Peyer's patch (tissue), 4 donors: ENCODE measurements around the gene SLC16A2. TPM values are rescaled to one million over a fixed set of nuclear protein-coding genes. Genes with fewer than 3 reads are reported as not detected.

Experiments
- DNase-seq, 3 donors: peaks; one replicate each; pipeline ENCODE4 v3.0.0-alpha.2; 2017 to 2019
- H3K27ac ChIP-seq, 4 donors: fragments of 200-600 bp; sonication (generic); one replicate each; pipeline ENCODE4 v1.5.1; 2016 to 2019
- H3K27me3 ChIP-seq, 2 donors: fragments of 200-600 bp; sonication (generic); one replicate each; pipeline ENCODE4 v1.5.1; 2019
- H3K36me3 ChIP-seq, 3 donors: fragments of 200-600 bp; sonication (generic); one replicate each; pipeline ENCODE4 v1.5.1; 2016 to 2019
- H3K4me1 ChIP-seq, 4 donors: fragments of 200-600 bp; sonication (generic); one replicate each; pipeline ENCODE4 v1.5.1; 2016 to 2019
- H3K4me3 ChIP-seq, 4 donors: fragments of 200-600 bp; sonication (generic); 1 replicate in 3 of 4; 2 replicates in 1 of 4; pipeline ENCODE4 v1.5.1; 2016 to 2019; ENCODE audit warnings: mild to moderate bottlenecking in 1 of 4
- H3K9me3 ChIP-seq, 4 donors: fragments of 200-600 bp; sonication (generic); one replicate each; pipeline ENCODE4 v1.5.1; 2016 to 2019; ENCODE audit warnings: mild to moderate bottlenecking in 1 of 4
- CTCF ChIP-seq, 6 experiments: fragments of 450-650 bp in 4 of 6; fragments of 200-600 bp in 2 of 6; sonication (generic) in 1 of 6; IDR thresholded peaks; one replicate each; pipeline ENCODE4 v1.5.1; 2017 to 2019; ENCODE audit warnings: antibody characterized with exemption in 6 of 6, mild to moderate bottlenecking in 3 of 6, moderate library complexity in 1 of 6
- POLR2A ChIP-seq, 2 donors: fragments of 450-650 bp; IDR thresholded peaks; one replicate each; pipeline ENCODE4 v1.5.1; 2017; ENCODE audit warnings: antibody characterized with exemption in 2 of 2, mild to moderate bottlenecking in 2 of 2, moderate library complexity in 2 of 2
- small RNA-seq, 2 donors: library from RNA; depleted of rRNA; stranded (forward); fragments of <200 nt; gene quantifications; one replicate each; pipeline ENCODE3, GENCODE V24; 2016
- total RNA-seq, 4 donors: library from RNA; depleted of rRNA; stranded (reverse); fragments of >200 nt; gene quantifications; one replicate each; pipeline ENCODE4 v1.1.0, GENCODE V29; 2016

Gene SLC16A2
- total RNA-seq, 4 donors from 2014 or later: 0.18 to 2.5 (median 1.8) TPM

GRCh38 chrX:74551934-74552333 lies 130.6 kb downstream of the SLC16A2 start:
- no peak for DNase-seq
- no peak overlapping the region for H3K27ac ChIP-seq
- no peaks in the 10 kb centered on the region for H3K4me1 ChIP-seq
- H3K4me3 ChIP-seq: no peak overlapping the region
- no peak for TF ChIP-seq CTCF (IDR thresholded peaks at IDR 0.05)
- no peak for TF ChIP-seq POLR2A (IDR thresholded peaks at IDR 0.05)
- H3K27me3 ChIP-seq: no peaks in the 10 kb centered on the region
- H3K9me3 ChIP-seq: no peaks in the 10 kb centered on the region
- H3K36me3 ChIP-seq: no peaks in the 10 kb centered on the region

DNA sequence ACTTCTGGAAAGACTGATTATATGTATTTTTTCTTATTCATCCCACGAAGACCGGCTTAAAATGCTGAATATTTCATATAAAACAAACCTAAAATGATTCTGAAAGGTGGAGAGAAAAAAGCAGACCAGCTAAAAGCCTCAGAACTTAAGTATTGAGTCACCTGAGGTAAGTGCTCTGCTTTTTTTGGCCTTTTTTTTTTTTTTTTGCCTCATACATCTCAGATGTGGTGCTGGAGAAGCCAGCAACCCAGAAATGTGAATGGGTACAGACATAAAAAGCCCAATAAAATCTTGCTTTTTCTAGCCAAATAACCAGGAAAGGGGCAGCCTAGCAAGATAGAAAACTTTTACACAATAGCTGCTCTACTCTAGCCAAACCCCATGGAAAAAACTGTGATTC lies 136.1 kb downstream of the SLC16A2 start:
- H3K27me3 ChIP-seq: no peaks in the 10 kb centered on the region
- no peak overlapping the region for H3K27ac ChIP-seq
- DNase-seq: no peak
- H3K36me3 ChIP-seq: no peaks in the 10 kb centered on the region
- no peak overlapping the region for H3K4me3 ChIP-seq
- no peaks in the 10 kb centered on the region for H3K4me1 ChIP-seq
- TF ChIP-seq POLR2A (IDR thresholded peaks at IDR 0.05) (no peak), CTCF (IDR thresholded peaks at IDR 0.05) (no peak)
- no peaks in the 10 kb centered on the region for H3K9me3 ChIP-seq

DNA sequence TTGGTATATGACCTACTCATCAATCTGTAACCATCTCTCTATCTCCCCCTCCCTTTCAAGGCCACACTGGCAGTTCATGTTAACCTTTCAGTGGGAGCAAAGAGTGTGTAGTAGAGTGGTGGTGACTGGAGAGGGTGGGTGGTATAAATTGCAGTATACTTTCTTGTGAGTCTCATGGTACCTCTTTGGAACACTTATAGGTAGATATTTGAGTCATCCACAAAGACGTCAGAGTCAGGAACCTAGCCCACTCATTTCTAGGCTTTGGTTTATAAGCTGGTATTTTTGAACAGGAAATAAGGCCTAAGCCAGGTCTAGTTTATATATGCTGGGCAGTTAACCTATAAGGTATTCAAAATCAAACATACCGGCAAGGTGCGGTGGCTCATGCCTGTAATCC lies 156.8 kb downstream of the SLC16A2 start:
- no peak for TF ChIP-seq CTCF (IDR thresholded peaks at IDR 0.05)
- H3K27me3 ChIP-seq: no peaks in the 10 kb centered on the region
- no peak overlapping the region for H3K27ac ChIP-seq
- DNase-seq: no peak
- H3K4me3 ChIP-seq: no peak overlapping the region
- H3K4me1 ChIP-seq: no peaks in the 10 kb centered on the region
- no peaks in the 10 kb centered on the region for H3K36me3 ChIP-seq
- no peaks in the 10 kb centered on the region for H3K9me3 ChIP-seq

GRCh38 chrX:74579597-74580198 lies 158.4 kb downstream of the SLC16A2 start:
- H3K9me3 ChIP-seq: no peaks in the 10 kb centered on the region
- H3K4me1 ChIP-seq: no peaks in the 10 kb centered on the region
- H3K27me3 ChIP-seq: no peaks in the 10 kb centered on the region
- no peak for DNase-seq
- no peak overlapping the region for H3K4me3 ChIP-seq
- no peak overlapping the region for H3K27ac ChIP-seq
- TF ChIP-seq POLR2A (IDR thresholded peaks at IDR 0.05) (no peak), CTCF (IDR thresholded peaks at IDR 0.05) (no peak)
- no peaks in the 10 kb centered on the region for H3K36me3 ChIP-seq

Small RNAs within 50 kb of the gene (small RNA-seq; reads per million reads assigned to genes)
- gene RN7SL790P: 0 reads per million in 2 donors

Other genes with a start within 250 kb of the SLC16A2 start
- not detected for gene ZCCHC13, start 117.3 kb upstream of the SLC16A2 start, total RNA-seq
- gene RLIM, start 193.1 kb downstream of the SLC16A2 start, total RNA-seq: 10 to 100 TPM; 13.4 to 45.4 (median 17.0) TPM